Aorta (tissue), 5 donors: ENCODE measurements around the gene ART1. TPM values are rescaled to one million over a fixed set of nuclear protein-coding genes. Genes with fewer than 3 reads are reported as not detected.

Source experiments
- ATAC-seq: fragments of 200-7000 bp; cut with Tn5 transposase; one replicate; pipeline ENCODE4 v1.9.1; 2022; ENCODE audit warnings: moderate library complexity; ENCODE audit not compliant: low FRiP score
- DNase-seq, 2 donors: peaks; one replicate each; pipeline ENCODE4 v3.0.0-alpha.2; 2020
- H3K27ac ChIP-seq, 2 donors: one replicate each; pipeline ENCODE4 v1.5.1; 2013; ENCODE audit warnings: low read length in 2 of 2, mild to moderate bottlenecking in 2 of 2, moderate library complexity in 2 of 2, control low read depth in 1 of 2, inconsistent platforms in 1 of 2, low read depth in 1 of 2
- H3K27me3 ChIP-seq, 2 donors: one replicate each; pipeline ENCODE4 v1.6.1; 2013; ENCODE audit warnings: control low read depth in 1 of 2, low read length in 1 of 2, mild to moderate bottlenecking in 1 of 2, moderate library complexity in 1 of 2; ENCODE audit not compliant: insufficient read depth in 2 of 2, control insufficient read depth in 1 of 2
- H3K36me3 ChIP-seq, 2 donors: one replicate each; pipeline ENCODE4 v1.6.1; 2013; ENCODE audit warnings: control low read depth in 1 of 2, low read length in 1 of 2, mild to moderate bottlenecking in 1 of 2; ENCODE audit not compliant: insufficient read depth in 2 of 2, control insufficient read depth in 1 of 2
- H3K4me1 ChIP-seq, 2 donors: one replicate each; pipeline ENCODE4 v1.6.1; 2013; ENCODE audit warnings: low read length in 2 of 2, control low read depth in 1 of 2, mild to moderate bottlenecking in 1 of 2, moderate library complexity in 1 of 2; ENCODE audit not compliant: insufficient read depth in 2 of 2, control insufficient read depth in 1 of 2
- H3K4me3 ChIP-seq, 2 donors: one replicate each; pipeline ENCODE4 v1.5.1; 2013; ENCODE audit warnings: low read length in 2 of 2, control low read depth in 1 of 2, mild to moderate bottlenecking in 1 of 2
- H3K9me3 ChIP-seq: one replicate; pipeline ENCODE4 v1.6.1; 2013; ENCODE audit warnings: mild to moderate bottlenecking, low read length; ENCODE audit not compliant: control insufficient read depth
- WGBS, 2 donors: extraction: QIAGEN DNeasy Blood & Tissue Kit; methylation state at CpG; one replicate each; pipeline ENCODE4 v1.1.7; 2013; 5-methylcytosine and 5-hydroxymethylcytosine counted together
- intact Hi-C, 2 donors: fragments of 100-400 bp; cut with DNase I; formaldehyde crosslinking; loops; one replicate each; pipeline versions ENCODE4 v1.14.2 to v1.15.0; 2022
- polyA plus RNA-seq, 2 donors: library from polyadenylated mRNA; stranded (reverse); fragments of 200-250 nt; gene quantifications; one replicate each; pipeline ENCODE4 v1.2.3, GENCODE V29; 2013
- total RNA-seq, 2 donors: library from RNA; stranded (reverse); fragmentation: NEBNext Ultra II Directional; extraction: Animal tissue kit (Norgen Biotek cat#: 25700); gene quantifications; one replicate each; pipeline ENCODE4 v1.2.1, GENCODE V29; 2021
- donor health status: healthy with polysubstance abuse.
- donor health status: Bipolar disorder and iron deficiency.
- donor health status: DM: no; HTN: no; CAD: no.
- donor health status: DM: no; HTN: no; CAD: no.
- donor health status: DM: yes; HTN: yes; CAD: no.

Gene ART1
- total and polyA plus RNA-seq, 4 donors = not detected

DNA sequence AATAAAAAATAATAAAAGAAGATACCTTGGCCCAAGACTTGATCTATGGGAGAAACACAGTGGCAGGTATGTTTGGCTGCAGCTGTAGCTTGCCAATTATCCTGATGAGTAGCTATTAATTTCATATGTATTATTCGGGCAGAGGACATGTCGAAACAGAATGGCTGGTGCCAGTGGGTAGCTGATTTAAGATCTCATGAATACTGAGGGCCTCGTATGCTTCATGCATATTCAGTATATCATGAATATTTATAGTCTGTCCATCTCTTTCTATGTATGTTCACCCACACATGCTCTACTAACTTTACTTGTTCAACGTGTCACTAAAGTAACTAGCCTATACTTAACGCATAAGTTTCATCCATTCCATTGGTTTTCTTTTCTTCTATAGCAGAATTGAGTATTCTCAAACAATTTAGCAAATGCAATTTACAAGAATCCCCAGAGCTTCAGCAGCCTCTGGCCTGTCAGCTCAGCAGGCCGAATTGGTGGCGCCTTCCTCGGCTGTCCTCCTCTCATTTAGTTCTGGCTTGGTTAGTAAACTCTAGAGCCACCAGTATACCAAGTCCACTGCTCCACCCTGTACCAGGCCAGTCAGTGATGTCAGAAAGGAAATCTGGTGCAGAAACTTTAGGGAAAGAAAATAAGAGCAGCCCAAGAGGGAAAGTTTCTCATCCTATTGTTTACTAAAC, 21.0 kb upstream of the ART1 start:
- peak in 1 of 2 donors; percentile 21 for DNase-seq
- Histone ChIP-seq H3K27me3 (no peaks in the 10 kb centered on the region), H3K9me3 (no peaks in the 10 kb centered on the region), H3K36me3 (no peaks in the 10 kb centered on the region), H3K4me3 (no peak overlapping the region), H3K27ac (no peak overlapping the region), H3K4me1 (no peaks in the 10 kb centered on the region)
- ATAC-seq = no peak
- intact Hi-C loops = no loop called here
- WGBS, 2 donors = 60 to 66% methylated on average over 8 of the region's 8 CpGs

GRCh38 chr11:3626250-3626960, 18.5 kb upstream of the ART1 start:
- H3K4me1 ChIP-seq = no peaks in the 10 kb centered on the region
- 86 to 89% methylated on average over 23 of the region's 23 CpGs for WGBS, 2 donors
- H3K4me3 ChIP-seq = no peak overlapping the region
- intact Hi-C loops = no loop called here
- no peak overlapping the region for H3K27ac ChIP-seq
- no peaks in the 10 kb centered on the region for H3K36me3 ChIP-seq
- H3K9me3 ChIP-seq = no peaks in the 10 kb centered on the region
- DNase-seq (peak; percentile 79 to 90), ATAC-seq (no peak)
- H3K27me3 ChIP-seq = no peaks in the 10 kb centered on the region

GRCh38 chr11:3627291-3627690, 17.6 kb upstream of the ART1 start:
- Histone ChIP-seq H3K27me3 (no peaks in the 10 kb centered on the region), H3K9me3 (no peaks in the 10 kb centered on the region), H3K4me1 (no peaks in the 10 kb centered on the region), H3K4me3 (no peak overlapping the region), H3K36me3 (no peaks in the 10 kb centered on the region), H3K27ac (no peak overlapping the region)
- intact Hi-C loops = no loop called here
- no peak for ATAC-seq
- peak in 1 of 2 donors; percentile 33 for DNase-seq
- 95 to 97% methylated on average over 1 of the region's 1 CpG for WGBS, 2 donors

- DNase-seq = no peak
- Histone ChIP-seq H3K36me3 (no peaks in the 10 kb centered on the region), H3K4me3 (no peak overlapping the region), H3K9me3 (no peaks in the 10 kb centered on the region), H3K4me1 (no peaks in the 10 kb centered on the region), H3K27me3 (no peaks in the 10 kb centered on the region), H3K27ac (no peak overlapping the region)
- 84 to 93% methylated on average over 4 of the region's 4 CpGs for WGBS, 2 donors
- intact Hi-C loops = no loop called here
- no peak for ATAC-seq
Observed at GRCh38 chr11:3631331-3631730, 13.6 kb upstream of the ART1 start.

GRCh38 chr11:3632070-3632660, 12.8 kb upstream of the ART1 start:
- no peaks in the 10 kb centered on the region for H3K4me1 ChIP-seq
- no peaks in the 10 kb centered on the region for H3K36me3 ChIP-seq
- intact Hi-C loops = no loop called here
- WGBS, 2 donors = 94 to 95% methylated on average over 5 of the region's 5 CpGs
- H3K27ac ChIP-seq = no peak overlapping the region
- DNase-seq = peak in 1 of 2 donors; percentile 6
- H3K27me3 ChIP-seq = no peaks in the 10 kb centered on the region
- ATAC-seq = no peak
- no peaks in the 10 kb centered on the region for H3K9me3 ChIP-seq
- H3K4me3 ChIP-seq = no peak overlapping the region

GRCh38 chr11:3635641-3636375, 9.1 kb upstream of the ART1 start:
- 93% methylated on average over 15 of the region's 15 CpGs for WGBS, 2 donors
- peak in 1 of 2 donors; percentile 47 for DNase-seq

GRCh38 chr11:3637201-3637600, 7.7 kb upstream of the ART1 start:
- peak in 1 of 2 donors; percentile 54 for DNase-seq
- 84 to 86% methylated on average over 13 of the region's 13 CpGs for WGBS, 2 donors
- intact Hi-C loops = no loop called here

More at GRCh38 chr11:3635641-3636375, 9.1 kb upstream of the ART1 start:
- Histone ChIP-seq H3K27ac (no peak overlapping the region), H3K4me3 (no peak overlapping the region), H3K9me3 (no peaks in the 10 kb centered on the region), H3K4me1 (no peaks in the 10 kb centered on the region), H3K36me3 (no peaks in the 10 kb centered on the region), H3K27me3 (no peaks in the 10 kb centered on the region)
- intact Hi-C loops = no loop called here
- no peak for ATAC-seq

GRCh38 chr11:3638513-3638912, 6.4 kb upstream of the ART1 start:
- H3K27me3 ChIP-seq = no peaks in the 10 kb centered on the region
- DNase-seq (peak in 1 of 2 donors; percentile 32), ATAC-seq (no peak)
- intact Hi-C loops = no loop called here
- no peak overlapping the region for H3K4me3 ChIP-seq
- no peaks in the 10 kb centered on the region for H3K4me1 ChIP-seq
- no peaks in the 10 kb centered on the region for H3K9me3 ChIP-seq
- H3K36me3 ChIP-seq = no peaks in the 10 kb centered on the region
- H3K27ac ChIP-seq = no peak overlapping the region
- 89 to 91% methylated on average over 5 of the region's 5 CpGs for WGBS, 2 donors

More at GRCh38 chr11:3637201-3637600, 7.7 kb upstream of the ART1 start:
- no peaks in the 10 kb centered on the region for H3K4me1 ChIP-seq
- no peak for ATAC-seq
- no peak overlapping the region for H3K4me3 ChIP-seq
- no peaks in the 10 kb centered on the region for H3K9me3 ChIP-seq
- no peaks in the 10 kb centered on the region for H3K36me3 ChIP-seq
- H3K27ac ChIP-seq = no peak overlapping the region
- no peaks in the 10 kb centered on the region for H3K27me3 ChIP-seq
